Osteoblast (primary cell): ENCODE results near the gene GDF11. TPM values are rescaled to one million over a fixed set of nuclear protein-coding genes. Genes with fewer than 3 reads are reported as not detected.

Experiments used
- DNase-seq: peaks from one replicate; pipeline ENCODE4 v3.0.0; 2011; ENCODE audit warnings: low spot score, mixed read lengths; ENCODE audit not compliant: insufficient read length; ENCODE audit errors: missing footprints
- H2AFZ ChIP-seq: 2 replicates; pipeline ENCODE4 v1.6.0; 2011; ENCODE audit warnings: mild to moderate bottlenecking, low read length
- H3K27ac ChIP-seq: 2 replicates; pipeline ENCODE4 v1.5.1; 2011; ENCODE audit warnings: mild to moderate bottlenecking, low read depth, low read length, moderate library complexity
- H3K27me3 ChIP-seq: 2 replicates; pipeline ENCODE4 v1.6.0; 2012; ENCODE audit warnings: mild to moderate bottlenecking, control low read depth, inconsistent platforms, low read length, moderate library complexity; ENCODE audit not compliant: insufficient read depth
- H3K36me3 ChIP-seq: 2 replicates; pipeline ENCODE4 v1.5.1; 2011; ENCODE audit warnings: mild to moderate bottlenecking, low read length, control low read depth, moderate library complexity; ENCODE audit not compliant: insufficient read depth
- H3K4me1 ChIP-seq: 2 replicates; pipeline ENCODE4 v1.5.1; 2011; ENCODE audit warnings: mild to moderate bottlenecking, low read length, control low read depth, moderate library complexity; ENCODE audit not compliant: insufficient read depth
- H3K4me2 ChIP-seq: 2 replicates; pipeline ENCODE4 v1.6.0; 2011; ENCODE audit warnings: mild to moderate bottlenecking, low read length; ENCODE audit not compliant: insufficient read depth
- H3K4me3 ChIP-seq: fragments of 200-600 bp; sonication (generic); 3 replicates; pipeline ENCODE4 v1.5.1; 2012; ENCODE audit warnings: mild to moderate bottlenecking, low read length, inconsistent platforms; ENCODE audit not compliant: insufficient read depth
- H3K79me2 ChIP-seq: 2 replicates; pipeline ENCODE4 v1.6.0; 2012; ENCODE audit warnings: mild to moderate bottlenecking, low read length, control low read depth, inconsistent platforms; ENCODE audit not compliant: insufficient read depth
- H3K9me3 ChIP-seq: 2 replicates; pipeline ENCODE4 v1.5.1; 2011; ENCODE audit warnings: low read depth, low read length, control low read depth
- H4K20me1 ChIP-seq: 2 replicates; pipeline ENCODE4 v1.6.0; 2012; ENCODE audit warnings: mild to moderate bottlenecking, low read length, control low read depth; ENCODE audit not compliant: insufficient read depth
- total RNA-seq: library from RNA; depleted of rRNA; stranded (reverse); fragments of >200 nt; gene quantifications from 2 replicates; pipeline ENCODE4 v1.2.3, GENCODE V29; 2012
- TF ChIP-seq, protein P1 (sequence below): IDR thresholded peaks from 2 replicates; pipeline ENCODE4 v1.5.1; 2011; ENCODE audit warnings: mild to moderate bottlenecking, low read depth, low read length, moderate library complexity; ENCODE audit errors: extremely low read depth

The GDF11 gene
- total RNA-seq, 1 donor: 4.3 TPM

DNA sequence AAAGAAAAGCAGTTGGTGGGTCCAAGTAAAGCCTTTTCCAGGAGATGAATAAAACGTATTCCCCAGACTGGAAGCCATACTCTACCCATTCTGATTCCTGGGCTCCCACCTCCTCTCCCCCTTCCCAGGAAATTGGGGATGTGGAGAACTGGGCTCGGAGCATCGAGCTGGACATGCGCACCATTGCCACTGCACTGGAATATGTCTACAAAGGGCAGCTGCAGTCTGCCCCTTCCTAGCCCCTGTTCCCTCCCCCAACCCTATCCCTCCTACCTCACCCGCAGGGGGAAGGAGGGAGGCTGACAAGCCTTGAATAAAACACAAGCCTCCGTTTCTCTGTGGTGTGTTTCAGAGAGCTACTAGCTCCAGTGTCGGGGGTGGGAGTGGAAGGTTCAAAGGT lies 23.6 kb upstream of the GDF11 start:
- peaks cover 15% of the 10 kb centered on the region for H3K36me3 ChIP-seq
- peaks cover 74% of the 10 kb centered on the region for H3K4me1 ChIP-seq
- peak overlapping the region; percentile 82 for H3K27ac ChIP-seq

GRCh38 chr12:55720071-55720564 lies 22.8 kb upstream of the GDF11 start, which contains the start of gene RDH5:
Gene RDH5, plus strand, starts transcription at chr12:55720393. Its CDS starts 792 bp downstream, at chr12:55721185.
- DNase-seq: peak; percentile 98
- Histone ChIP-seq H3K27ac (peak within 1 kb of the TSS; percentile 82), H3K36me3 (peaks cover 22% of the 10 kb centered on the region), H3K4me3 (peak within 1 kb of the TSS; percentile 63), H2AFZ (no peak within 1 kb of the TSS), H3K9me3 (no peaks in the 10 kb centered on the region), H3K79me2 (peaks cover 17% of the 10 kb centered on the region), H3K27me3 (no peaks in the 10 kb centered on the region), H3K4me1 (peaks cover 76% of the 10 kb centered on the region), H3K4me2 (peak within 1 kb of the TSS; percentile 83), H4K20me1 (peaks cover 24% of the 10 kb centered on the region)
- TF ChIP-seq, protein P1, sequence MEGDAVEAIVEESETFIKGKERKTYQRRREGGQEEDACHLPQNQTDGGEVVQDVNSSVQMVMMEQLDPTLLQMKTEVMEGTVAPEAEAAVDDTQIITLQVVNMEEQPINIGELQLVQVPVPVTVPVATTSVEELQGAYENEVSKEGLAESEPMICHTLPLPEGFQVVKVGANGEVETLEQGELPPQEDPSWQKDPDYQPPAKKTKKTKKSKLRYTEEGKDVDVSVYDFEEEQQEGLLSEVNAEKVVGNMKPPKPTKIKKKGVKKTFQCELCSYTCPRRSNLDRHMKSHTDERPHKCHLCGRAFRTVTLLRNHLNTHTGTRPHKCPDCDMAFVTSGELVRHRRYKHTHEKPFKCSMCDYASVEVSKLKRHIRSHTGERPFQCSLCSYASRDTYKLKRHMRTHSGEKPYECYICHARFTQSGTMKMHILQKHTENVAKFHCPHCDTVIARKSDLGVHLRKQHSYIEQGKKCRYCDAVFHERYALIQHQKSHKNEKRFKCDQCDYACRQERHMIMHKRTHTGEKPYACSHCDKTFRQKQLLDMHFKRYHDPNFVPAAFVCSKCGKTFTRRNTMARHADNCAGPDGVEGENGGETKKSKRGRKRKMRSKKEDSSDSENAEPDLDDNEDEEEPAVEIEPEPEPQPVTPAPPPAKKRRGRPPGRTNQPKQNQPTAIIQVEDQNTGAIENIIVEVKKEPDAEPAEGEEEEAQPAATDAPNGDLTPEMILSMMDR: no peak

More for the DNA sequence above, 23.6 kb upstream of the GDF11 start:
- H4K20me1 ChIP-seq: peaks cover 19% of the 10 kb centered on the region
- no peaks in the 10 kb centered on the region for H3K9me3 ChIP-seq
- H3K4me2 ChIP-seq: peak overlapping the region; percentile 83
- no peak overlapping the region for H2AFZ ChIP-seq
- peak; percentile 44 for DNase-seq
- no peaks in the 10 kb centered on the region for H3K27me3 ChIP-seq
- peaks cover 11% of the 10 kb centered on the region for H3K79me2 ChIP-seq
- TF ChIP-seq, protein P1: no peak
- H3K4me3 ChIP-seq: no peak overlapping the region

DNA sequence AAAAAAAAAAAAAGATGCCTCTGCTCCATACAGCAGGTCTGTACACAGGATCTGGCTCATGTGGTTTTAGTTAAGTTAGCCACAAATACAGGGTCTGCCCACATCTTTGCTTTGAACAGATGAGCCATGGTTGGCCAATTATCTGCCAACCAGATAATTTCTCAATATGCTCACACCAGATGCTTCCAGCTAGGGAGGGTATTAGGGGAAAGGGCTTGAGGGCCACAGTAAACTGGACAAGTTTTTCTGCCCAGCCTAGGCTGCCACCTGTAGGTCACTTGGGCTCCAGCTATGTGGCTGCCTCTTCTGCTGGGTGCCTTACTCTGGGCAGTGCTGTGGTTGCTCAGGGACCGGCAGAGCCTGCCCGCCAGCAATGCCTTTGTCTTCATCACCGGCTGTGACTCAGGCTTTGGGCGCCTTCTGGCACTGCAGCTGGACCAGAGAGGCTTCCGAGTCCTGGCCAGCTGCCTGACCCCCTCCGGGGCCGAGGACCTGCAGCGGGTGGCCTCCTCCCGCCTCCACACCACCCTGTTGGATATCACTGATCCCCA lies 22.0 kb upstream of the GDF11 start:
- Histone ChIP-seq H3K4me1 (peaks cover 77% of the 10 kb centered on the region), H3K9me3 (no peaks in the 10 kb centered on the region), H4K20me1 (peaks cover 33% of the 10 kb centered on the region), H3K36me3 (peaks cover 30% of the 10 kb centered on the region), H3K27me3 (no peaks in the 10 kb centered on the region), H3K27ac (peak overlapping the region; percentile 65), H3K4me3 (peak overlapping the region; percentile 63), H3K4me2 (peak overlapping the region; percentile 78), H2AFZ (no peak overlapping the region), H3K79me2 (peaks cover 26% of the 10 kb centered on the region)
- DNase-seq: peak; percentile 94
- TF ChIP-seq, protein P1: peak; percentile 78

- H4K20me1 ChIP-seq: peaks cover 38% of the 10 kb centered on the region
- H3K4me2 ChIP-seq: peak overlapping the region; percentile 78
- peak; percentile 66 for DNase-seq
- H2AFZ ChIP-seq: no peak overlapping the region
- peak overlapping the region; percentile 61 for H3K4me3 ChIP-seq
- peaks cover 38% of the 10 kb centered on the region for H3K36me3 ChIP-seq
- peaks cover 82% of the 10 kb centered on the region for H3K4me1 ChIP-seq
- peaks cover 33% of the 10 kb centered on the region for H3K79me2 ChIP-seq
- no peaks in the 10 kb centered on the region for H3K9me3 ChIP-seq
- TF ChIP-seq, protein P1: no peak
- H3K27ac ChIP-seq: peak overlapping the region; percentile 65
- H3K27me3 ChIP-seq: no peaks in the 10 kb centered on the region
Measured at GRCh38 chr12:55721601-55722213, 21.2 kb upstream of the GDF11 start.
